Activated CD4-positive, alpha-beta T cell treated with anti-CD3 and anti-CD28 coated beads for 1 hour (primary cell): ENCODE data around the gene NBPF12.
"Not testable (repeated sequence)": the region's sequence is repeated elsewhere in the genome, so short reads cannot be mapped to it uniquely, and the experiment has no call there.

Source experiments
- DNase-seq: peaks from one replicate; pipeline ENCODE4 v3.0.0-alpha.2; 2020

Gene NBPF12

DNA sequence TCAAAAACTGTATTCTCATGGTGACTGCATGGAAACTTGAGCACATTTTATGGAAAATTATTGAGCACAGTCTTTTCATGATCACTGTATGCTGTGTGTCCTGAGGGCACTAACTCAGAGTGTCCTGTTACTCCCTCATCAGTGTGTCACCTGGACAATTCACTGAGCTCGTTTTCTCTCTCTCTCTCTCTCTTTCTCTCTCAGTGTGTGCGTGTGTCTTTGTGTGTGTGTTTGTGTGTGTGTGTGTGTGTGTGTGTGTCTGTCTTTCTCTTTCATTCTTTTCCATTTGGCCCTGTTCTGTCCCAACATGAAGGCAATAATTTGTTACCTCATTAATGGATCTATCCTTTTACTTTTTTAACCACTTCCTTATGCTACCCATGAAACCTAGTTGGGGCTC, 49.4 kb downstream of the NBPF12 start:
- not testable (repeated sequence) for DNase-seq

DNA sequence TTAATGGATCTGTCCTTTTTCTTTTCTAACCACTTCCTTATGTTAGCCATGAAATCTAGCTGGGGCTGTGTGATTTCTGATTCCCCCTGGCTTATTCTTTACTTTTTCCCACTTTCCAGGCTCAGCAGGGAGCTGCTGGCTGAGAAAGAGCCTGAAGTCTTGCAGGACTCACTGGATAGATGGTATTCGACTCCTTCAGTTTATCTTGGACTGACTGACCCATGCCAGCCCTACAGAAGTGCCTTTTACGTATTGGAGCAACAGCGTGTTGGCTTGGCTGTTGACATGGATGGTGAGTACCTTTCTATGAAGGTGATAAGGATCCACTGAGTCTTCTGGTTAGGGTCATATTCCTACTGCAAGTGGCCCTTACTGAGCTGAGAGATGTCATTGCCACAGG, 51.3 kb downstream of the NBPF12 start:
- DNase-seq, result not testable (repeated sequence)

DNA sequence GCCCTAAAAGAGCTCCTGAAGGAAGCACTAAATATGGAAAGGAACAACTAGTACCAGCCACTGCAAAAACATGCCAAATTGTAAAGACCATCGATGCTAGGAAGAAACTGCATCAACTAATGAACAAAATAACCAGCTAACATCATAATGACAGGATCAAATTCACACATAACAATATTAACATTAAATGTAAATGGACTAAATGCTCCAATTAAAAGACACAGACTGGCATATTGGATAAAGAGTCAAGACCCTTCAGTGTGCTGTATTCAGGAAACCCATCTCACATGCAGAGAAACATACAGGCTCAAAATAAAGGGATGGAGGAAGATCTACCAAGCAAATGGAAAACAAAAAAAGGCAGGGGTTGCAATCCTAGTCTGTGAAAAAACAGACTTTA, 70.4 kb downstream of the NBPF12 start:
- not testable (repeated sequence) for DNase-seq

DNA sequence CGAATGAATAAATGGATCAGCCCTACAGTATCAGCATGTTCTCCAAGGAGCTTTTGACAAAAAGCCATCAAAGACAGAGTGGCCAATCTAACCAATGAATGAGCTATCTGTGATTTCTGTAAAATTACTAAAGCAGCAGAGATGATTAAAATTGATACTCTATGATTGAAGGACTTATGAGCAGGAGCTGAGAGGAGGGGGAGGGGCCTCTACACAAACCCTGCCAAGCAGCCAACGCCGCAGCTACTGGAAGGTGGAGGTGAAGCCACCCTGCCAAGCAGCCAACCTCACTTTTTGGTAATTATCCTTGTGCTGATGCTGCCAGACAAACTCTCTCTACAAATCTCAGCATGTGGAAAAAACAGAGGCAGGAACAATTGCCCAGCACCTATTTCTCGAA, 88.9 kb downstream of the NBPF12 start:
- not testable (repeated sequence) for DNase-seq

DNA sequence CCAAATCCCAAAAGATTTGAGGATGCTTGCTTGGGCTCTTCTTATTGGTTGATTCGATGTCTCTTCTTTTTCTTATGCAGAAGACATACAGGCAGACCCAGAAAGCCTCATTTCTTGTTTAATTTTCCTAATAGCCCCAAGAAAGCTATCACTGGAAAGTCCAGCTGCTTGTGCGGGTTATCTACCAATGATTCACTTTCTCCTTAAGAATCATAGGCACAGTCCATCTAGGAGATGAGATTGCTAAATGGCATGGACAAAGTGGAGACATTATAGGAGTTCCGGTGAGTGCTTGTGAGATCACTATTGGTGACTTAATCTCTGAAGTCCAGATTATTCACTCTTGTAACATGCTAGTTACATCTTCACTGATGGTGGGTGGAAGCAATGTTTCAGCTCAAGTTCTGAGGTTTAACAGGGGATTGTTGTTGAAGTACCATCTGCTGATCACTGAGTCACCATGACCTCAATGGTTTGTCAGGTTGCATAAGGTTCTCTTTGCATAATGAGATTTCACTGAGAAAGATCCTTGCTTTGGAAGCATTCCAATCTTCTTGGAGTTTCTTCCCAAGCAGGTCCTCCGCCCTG, 92.0 kb downstream of the NBPF12 start:
- not testable (repeated sequence) for DNase-seq

DNA sequence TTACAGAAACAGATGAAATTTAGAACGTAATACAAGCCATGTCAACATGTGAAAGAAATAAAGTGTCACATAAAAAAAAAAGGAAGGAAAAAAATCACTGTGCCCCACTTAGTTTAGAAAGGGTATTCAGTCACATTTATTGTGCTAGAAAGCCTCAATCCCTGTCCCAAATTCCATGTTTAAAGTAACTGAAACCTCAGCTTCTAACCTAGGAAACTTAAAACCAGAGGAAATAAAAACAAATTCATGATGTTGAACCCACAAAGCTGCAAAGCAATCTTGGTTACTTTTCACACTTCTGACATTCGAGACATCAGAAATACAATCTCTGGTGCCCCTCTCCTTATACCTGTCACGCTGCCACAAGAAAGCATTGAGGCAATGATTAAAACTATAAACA, 101.8 kb downstream of the NBPF12 start:
- DNase-seq, result no peak

DNA sequence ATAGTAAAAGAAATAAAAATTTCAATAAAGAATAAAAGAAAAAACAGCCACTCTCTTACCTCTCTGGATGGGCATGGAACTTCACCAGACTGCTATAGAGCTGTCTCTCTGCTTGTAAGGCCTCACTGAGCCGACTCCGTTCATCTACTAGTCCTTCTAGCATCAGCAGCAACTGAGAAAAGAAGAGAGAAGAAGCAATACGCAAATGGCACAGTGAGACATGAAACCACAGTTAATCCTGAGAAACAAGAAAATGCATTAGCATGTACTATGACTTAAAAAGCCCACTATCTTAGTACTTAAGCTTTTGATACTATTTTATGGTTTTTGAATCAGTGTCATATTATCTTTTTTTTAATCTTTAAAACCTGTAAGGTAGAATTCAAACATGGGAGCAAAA, 104.8 kb downstream of the NBPF12 start:
- not testable (repeated sequence) for DNase-seq

DNA sequence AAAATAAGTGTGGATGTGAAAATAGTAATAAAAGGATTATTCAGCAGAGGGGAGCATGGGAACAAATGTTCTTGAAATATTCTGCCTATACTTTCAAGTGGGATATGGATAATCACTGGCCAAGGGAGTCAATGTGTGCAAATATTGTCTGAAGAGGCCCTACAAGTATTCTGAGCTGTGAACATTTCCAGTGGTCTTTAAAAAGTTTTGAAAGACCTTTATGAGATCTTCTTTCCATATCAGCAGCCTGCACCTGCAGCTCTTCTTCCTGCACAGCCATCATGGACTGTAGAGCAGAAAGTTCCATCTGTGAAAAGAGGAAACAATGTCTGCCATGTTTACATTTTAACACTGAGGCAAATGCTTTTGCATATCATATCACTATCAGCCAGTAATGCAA, 106.4 kb downstream of the NBPF12 start:
- DNase-seq, result not testable (repeated sequence)
